GM12878 (cell line): ENCODE measurements around the gene HEXA. TPM values are rescaled to one million over a fixed set of nuclear protein-coding genes. Genes with fewer than 3 reads are reported as not detected.

Experiments used
- PAX5 ChIP-seq: IDR thresholded peaks from 2 replicates; pipeline ENCODE4 v1.6.1; 2011; ENCODE audit warnings: low read depth, low read length, borderline replicate concordance
- SREBF2 ChIP-seq: IDR thresholded peaks from 2 replicates; pipeline ENCODE4 v1.6.1; 2012; ENCODE audit warnings: mild to moderate bottlenecking, low read length
- polyA plus RNA-seq, 11 experiments: library from polyadenylated mRNA; depleted of rRNA in 4 of 11; unstranded in 6 of 11; stranded (reverse) in 5 of 11; fragments of >200 nt; fragmentation: Nextera tagmentation in 4 of 11; fragmentation: Illumina TruSeq in 1 of 11; extraction: Ambion mirVana in 4 of 11; extraction: Trizol in 1 of 11; gene quantifications; 1 replicate in 1 of 11; 2 replicates in 10 of 11; pipeline versions ENCODE4 v1.2.1 to v1.2.3, GENCODE V29; 2011 to 2016; ENCODE audit warnings: inconsistent platforms in 2 of 11, missing spikeins in 2 of 11, low read depth in 1 of 11
- total RNA-seq, 4 experiments: library from RNA; depleted of rRNA in 3 of 4; stranded (reverse); fragments of >200 nt in 3 of 4; fragmentation: Illumina TruSeq in 1 of 4; extraction: Trizol in 1 of 4; gene quantifications; 2 replicates each; pipeline versions ENCODE4 v1.2.1 to v1.2.3, GENCODE V29; 2013 to 2021
- TF ChIP-seq, protein P1 (sequence below): fragments of 450-650 bp; formaldehyde crosslinking; IDR thresholded peaks from 2 replicates; pipeline ENCODE4 v1.4.0; 2020; ENCODE audit warnings: mild to moderate bottlenecking, moderate library complexity
- TF ChIP-seq, protein P2 (sequence below): IDR thresholded peaks from 2 replicates; pipeline ENCODE4 v1.6.1; 2012; ENCODE audit warnings: mild to moderate bottlenecking, low read depth, low read length

Gene HEXA
- total and polyA plus RNA-seq, 10 of the 15 experiments (the other 5 are each of a cell fraction or from before 2014, with no cell fraction given) = 24.5 to 151 (median 69.3) TPM

DNA sequence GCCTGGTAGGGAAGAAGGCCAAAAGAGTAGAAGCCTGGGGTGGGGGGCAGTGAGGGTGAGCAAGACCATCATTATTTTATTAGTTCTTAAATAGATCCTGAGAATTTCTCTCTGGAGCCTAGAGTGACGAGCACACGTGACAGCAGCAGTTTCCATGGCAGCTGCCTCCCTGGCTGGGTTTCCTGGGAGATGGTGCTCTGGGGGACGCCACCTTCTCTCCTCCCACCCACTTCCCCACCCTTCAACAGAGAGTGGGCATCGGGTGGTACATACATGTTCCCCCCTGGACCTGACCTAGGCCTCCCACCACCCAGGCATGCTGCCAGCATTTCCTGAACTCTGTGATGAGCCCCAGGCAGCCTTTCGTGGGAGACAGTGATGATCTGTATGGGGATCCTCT is 68.8 kb downstream of the HEXA start (continued):
- TF ChIP-seq, protein P1, sequence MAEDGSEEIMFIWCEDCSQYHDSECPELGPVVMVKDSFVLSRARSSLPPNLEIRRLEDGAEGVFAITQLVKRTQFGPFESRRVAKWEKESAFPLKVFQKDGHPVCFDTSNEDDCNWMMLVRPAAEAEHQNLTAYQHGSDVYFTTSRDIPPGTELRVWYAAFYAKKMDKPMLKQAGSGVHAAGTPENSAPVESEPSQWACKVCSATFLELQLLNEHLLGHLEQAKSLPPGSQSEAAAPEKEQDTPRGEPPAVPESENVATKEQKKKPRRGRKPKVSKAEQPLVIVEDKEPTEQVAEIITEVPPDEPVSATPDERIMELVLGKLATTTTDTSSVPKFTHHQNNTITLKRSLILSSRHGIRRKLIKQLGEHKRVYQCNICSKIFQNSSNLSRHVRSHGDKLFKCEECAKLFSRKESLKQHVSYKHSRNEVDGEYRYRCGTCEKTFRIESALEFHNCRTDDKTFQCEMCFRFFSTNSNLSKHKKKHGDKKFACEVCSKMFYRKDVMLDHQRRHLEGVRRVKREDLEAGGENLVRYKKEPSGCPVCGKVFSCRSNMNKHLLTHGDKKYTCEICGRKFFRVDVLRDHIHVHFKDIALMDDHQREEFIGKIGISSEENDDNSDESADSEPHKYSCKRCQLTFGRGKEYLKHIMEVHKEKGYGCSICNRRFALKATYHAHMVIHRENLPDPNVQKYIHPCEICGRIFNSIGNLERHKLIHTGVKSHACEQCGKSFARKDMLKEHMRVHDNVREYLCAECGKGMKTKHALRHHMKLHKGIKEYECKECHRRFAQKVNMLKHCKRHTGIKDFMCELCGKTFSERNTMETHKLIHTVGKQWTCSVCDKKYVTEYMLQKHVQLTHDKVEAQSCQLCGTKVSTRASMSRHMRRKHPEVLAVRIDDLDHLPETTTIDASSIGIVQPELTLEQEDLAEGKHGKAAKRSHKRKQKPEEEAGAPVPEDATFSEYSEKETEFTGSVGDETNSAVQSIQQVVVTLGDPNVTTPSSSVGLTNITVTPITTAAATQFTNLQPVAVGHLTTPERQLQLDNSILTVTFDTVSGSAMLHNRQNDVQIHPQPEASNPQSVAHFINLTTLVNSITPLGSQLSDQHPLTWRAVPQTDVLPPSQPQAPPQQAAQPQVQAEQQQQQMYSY (CRISPR knock-in tag) = no peak
- TF ChIP-seq SREBF2 (no peak), PAX5 (no peak)
- TF ChIP-seq, protein P2, sequence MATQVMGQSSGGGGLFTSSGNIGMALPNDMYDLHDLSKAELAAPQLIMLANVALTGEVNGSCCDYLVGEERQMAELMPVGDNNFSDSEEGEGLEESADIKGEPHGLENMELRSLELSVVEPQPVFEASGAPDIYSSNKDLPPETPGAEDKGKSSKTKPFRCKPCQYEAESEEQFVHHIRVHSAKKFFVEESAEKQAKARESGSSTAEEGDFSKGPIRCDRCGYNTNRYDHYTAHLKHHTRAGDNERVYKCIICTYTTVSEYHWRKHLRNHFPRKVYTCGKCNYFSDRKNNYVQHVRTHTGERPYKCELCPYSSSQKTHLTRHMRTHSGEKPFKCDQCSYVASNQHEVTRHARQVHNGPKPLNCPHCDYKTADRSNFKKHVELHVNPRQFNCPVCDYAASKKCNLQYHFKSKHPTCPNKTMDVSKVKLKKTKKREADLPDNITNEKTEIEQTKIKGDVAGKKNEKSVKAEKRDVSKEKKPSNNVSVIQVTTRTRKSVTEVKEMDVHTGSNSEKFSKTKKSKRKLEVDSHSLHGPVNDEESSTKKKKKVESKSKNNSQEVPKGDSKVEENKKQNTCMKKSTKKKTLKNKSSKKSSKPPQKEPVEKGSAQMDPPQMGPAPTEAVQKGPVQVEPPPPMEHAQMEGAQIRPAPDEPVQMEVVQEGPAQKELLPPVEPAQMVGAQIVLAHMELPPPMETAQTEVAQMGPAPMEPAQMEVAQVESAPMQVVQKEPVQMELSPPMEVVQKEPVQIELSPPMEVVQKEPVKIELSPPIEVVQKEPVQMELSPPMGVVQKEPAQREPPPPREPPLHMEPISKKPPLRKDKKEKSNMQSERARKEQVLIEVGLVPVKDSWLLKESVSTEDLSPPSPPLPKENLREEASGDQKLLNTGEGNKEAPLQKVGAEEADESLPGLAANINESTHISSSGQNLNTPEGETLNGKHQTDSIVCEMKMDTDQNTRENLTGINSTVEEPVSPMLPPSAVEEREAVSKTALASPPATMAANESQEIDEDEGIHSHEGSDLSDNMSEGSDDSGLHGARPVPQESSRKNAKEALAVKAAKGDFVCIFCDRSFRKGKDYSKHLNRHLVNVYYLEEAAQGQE = no peak
